ENCODE results near the gene DSCAM.

The DSCAM gene

GRCh38 chr21:40074198-40074597 lies 772.8 kb downstream of the DSCAM start:
- TF ChIP-seq FOXP2 (optimal IDR thresholded peaks at IDR 0.05; ENCODE audit: borderline replicate concordance, extremely low read depth, extremely low read length, insufficient read depth) (no peak), TAF1 (IDR thresholded peaks at IDR 0.05; ENCODE audit: borderline replicate concordance, insufficient read depth, low read length) (no peak), SIN3A (IDR thresholded peaks at IDR 0.05; ENCODE audit: borderline replicate concordance, insufficient read depth, low read length) (no peak), REST (IDR thresholded peaks at IDR 0.05; ENCODE audit: insufficient read depth in 1 of 2, low read depth in 2 of 2, low read length in 2 of 2) (no peak), POLR2AphosphoS5 (IDR thresholded peaks at IDR 0.05; ENCODE audit: low read depth, low read length) (no peak)

- TF ChIP-seq FOXP2 (optimal IDR thresholded peaks at IDR 0.05; ENCODE audit: borderline replicate concordance, extremely low read depth, extremely low read length, insufficient read depth) (no peak), POLR2AphosphoS5 (IDR thresholded peaks at IDR 0.05; ENCODE audit: low read depth, low read length) (no peak), TAF1 (IDR thresholded peaks at IDR 0.05; ENCODE audit: borderline replicate concordance, insufficient read depth, low read length) (no peak), SIN3A (IDR thresholded peaks at IDR 0.05; ENCODE audit: borderline replicate concordance, insufficient read depth, low read length) (no peak), REST (IDR thresholded peaks at IDR 0.05; ENCODE audit: insufficient read depth in 1 of 2, low read depth in 2 of 2, low read length in 2 of 2) (no peak)
Measured at GRCh38 chr21:40073642-40074041, 773.3 kb downstream of the DSCAM start.

GRCh38 chr21:40070871-40071270 lies 776.1 kb downstream of the DSCAM start:
- TF ChIP-seq TAF1 (IDR thresholded peaks at IDR 0.05; ENCODE audit: borderline replicate concordance, insufficient read depth, low read length), result no peak
- TF ChIP-seq FOXP2 (optimal IDR thresholded peaks at IDR 0.05; ENCODE audit: borderline replicate concordance, extremely low read depth, extremely low read length, insufficient read depth), result no peak
- no peak for TF ChIP-seq POLR2AphosphoS5 (IDR thresholded peaks at IDR 0.05; ENCODE audit: low read depth, low read length)
- no peak for TF ChIP-seq REST (IDR thresholded peaks at IDR 0.05; ENCODE audit: insufficient read depth in 1 of 2, low read depth in 2 of 2, low read length in 2 of 2)
- TF ChIP-seq SIN3A (IDR thresholded peaks at IDR 0.05; ENCODE audit: borderline replicate concordance, insufficient read depth, low read length), result no peak

GRCh38 chr21:40067751-40068150 lies 779.2 kb downstream of the DSCAM start:
- TF ChIP-seq POLR2AphosphoS5 (IDR thresholded peaks at IDR 0.05; ENCODE audit: low read depth, low read length), result no peak
- TF ChIP-seq TAF1 (IDR thresholded peaks at IDR 0.05; ENCODE audit: borderline replicate concordance, insufficient read depth, low read length), result no peak
- TF ChIP-seq SIN3A (IDR thresholded peaks at IDR 0.05; ENCODE audit: borderline replicate concordance, insufficient read depth, low read length), result no peak
- TF ChIP-seq REST (IDR thresholded peaks at IDR 0.05; ENCODE audit: insufficient read depth in 1 of 2, low read depth in 2 of 2, low read length in 2 of 2), result no peak
- no peak for TF ChIP-seq FOXP2 (optimal IDR thresholded peaks at IDR 0.05; ENCODE audit: borderline replicate concordance, extremely low read depth, extremely low read length, insufficient read depth)

- TF ChIP-seq FOXP2 (optimal IDR thresholded peaks at IDR 0.05; ENCODE audit: borderline replicate concordance, extremely low read depth, extremely low read length, insufficient read depth), result no peak
- no peak for TF ChIP-seq POLR2AphosphoS5 (IDR thresholded peaks at IDR 0.05; ENCODE audit: low read depth, low read length)
- no peak for TF ChIP-seq TAF1 (IDR thresholded peaks at IDR 0.05; ENCODE audit: borderline replicate concordance, insufficient read depth, low read length)
- no peak for TF ChIP-seq REST (IDR thresholded peaks at IDR 0.05; ENCODE audit: insufficient read depth in 1 of 2, low read depth in 2 of 2, low read length in 2 of 2)
- TF ChIP-seq SIN3A (IDR thresholded peaks at IDR 0.05; ENCODE audit: borderline replicate concordance, insufficient read depth, low read length), result no peak
Measured at GRCh38 chr21:40066221-40066620, 780.7 kb downstream of the DSCAM start.

Measured in PFSK-1 (cell line).